ENCODE data around the gene PAX3.

Gene PAX3

GRCh38 chr2:222174450-222174849 is 124.3 kb downstream of the PAX3 start:
- Histone ChIP-seq H3K27ac (replicated peaks) (no peak overlapping the region), H3K4me3 (replicated peaks; ENCODE audit: insufficient read depth, low read length) (no peak overlapping the region), H3K27me3 (ENCODE audit: insufficient read depth, poor library complexity, severe bottlenecking) (peaks cover 3% of the 10 kb centered on the region)
- DNase-seq (ENCODE audit: low read depth in 1 of 2, low spot score in 1 of 2), result no peak
- TF ChIP-seq SPI1 (IDR thresholded peaks at IDR 0.05; ENCODE audit: borderline replicate concordance, low read depth), result no peak
- no peak for TF ChIP-seq REST (IDR thresholded peaks at IDR 0.05; ENCODE audit: insufficient replicate concordance, low read depth)
- TF ChIP-seq POLR2AphosphoS5 (IDR thresholded peaks at IDR 0.05; ENCODE audit: low read depth), result no peak
- TF ChIP-seq GABPA (IDR thresholded peaks at IDR 0.05; ENCODE audit: low read depth), result no peak
- no peak for TF ChIP-seq CTCF (IDR thresholded peaks at IDR 0.05; ENCODE audit: insufficient read depth, low read length)

GRCh38 chr2:222169346-222169745 is 129.5 kb downstream of the PAX3 start:
- DNase-seq (ENCODE audit: low read depth in 1 of 2, low spot score in 1 of 2), result no peak
- Histone ChIP-seq H3K27ac (replicated peaks) (no peak overlapping the region), H3K27me3 (ENCODE audit: insufficient read depth, poor library complexity, severe bottlenecking) (peaks cover 1% of the 10 kb centered on the region), H3K4me3 (replicated peaks; ENCODE audit: insufficient read depth, low read length) (no peak overlapping the region)
- TF ChIP-seq CTCF (IDR thresholded peaks at IDR 0.05; ENCODE audit: insufficient read depth, low read length), result no peak
- TF ChIP-seq REST (IDR thresholded peaks at IDR 0.05; ENCODE audit: insufficient replicate concordance, low read depth), result no peak
- TF ChIP-seq SPI1 (IDR thresholded peaks at IDR 0.05; ENCODE audit: borderline replicate concordance, low read depth), result no peak
- no peak for TF ChIP-seq GABPA (IDR thresholded peaks at IDR 0.05; ENCODE audit: low read depth)
- TF ChIP-seq POLR2AphosphoS5 (IDR thresholded peaks at IDR 0.05; ENCODE audit: low read depth), result no peak

- no peak overlapping the region for H3K4me3 ChIP-seq (replicated peaks; ENCODE audit: insufficient read depth, low read length)
Measured at GRCh38 chr2:222167762-222168161, 131.0 kb downstream of the PAX3 start.

More at GRCh38 chr2:222167762-222168161, 131.0 kb downstream of the PAX3 start:
- TF ChIP-seq SPI1 (IDR thresholded peaks at IDR 0.05; ENCODE audit: borderline replicate concordance, low read depth), result no peak
- TF ChIP-seq POLR2AphosphoS5 (IDR thresholded peaks at IDR 0.05; ENCODE audit: low read depth), result no peak
- TF ChIP-seq REST (IDR thresholded peaks at IDR 0.05; ENCODE audit: insufficient replicate concordance, low read depth), result no peak
- no peak for TF ChIP-seq GABPA (IDR thresholded peaks at IDR 0.05; ENCODE audit: low read depth)
- DNase-seq (ENCODE audit: low read depth in 1 of 2, low spot score in 1 of 2), result no peak
- no peak overlapping the region for H3K27ac ChIP-seq (replicated peaks)
- no peaks in the 10 kb centered on the region for H3K27me3 ChIP-seq (ENCODE audit: insufficient read depth, poor library complexity, severe bottlenecking)
